H1 (cell line): Measurements from ENCODE around the gene ITSN1. TPM values are rescaled to one million over a fixed set of nuclear protein-coding genes. Genes with fewer than 3 reads are reported as not detected.

Source experiments
- CTCF ChIA-PET: fragments of 300-600 bp; sonication (Branson Sonifier 250); formaldehyde crosslinking; loops from one replicate; lab custom pipeline; 2021; ENCODE audit not compliant: partially characterized antibody; lab: Charles Lee
- POLR2A ChIA-PET: fragments of 300-600 bp; sonication (Branson Sonifier 250); formaldehyde crosslinking; loops from one replicate; lab custom pipeline; 2021; ENCODE audit warnings: inconsistent platforms; ENCODE audit not compliant: partially characterized antibody; lab: Charles Lee
- DNase-seq, 2 experiments: peaks; one replicate each; pipeline versions ENCODE4 v3.0.0 to v3.0.0-alpha.2; 2010 to 2022; ENCODE audit warnings: low spot score in 2 of 2, low read depth in 1 of 2, mixed read lengths in 1 of 2
- FAIRE-seq: peaks from 2 replicates; lab custom pipeline; 2011; peaks lifted over from hg19 to GRCh38; lab: Jason Lieb, UNC
- H2AFZ ChIP-seq: 2 replicates; pipeline ENCODE4 v1.8.1; 2012; ENCODE audit warnings: low read length, inconsistent platforms
- H2AK5ac ChIP-seq: 2 replicates; pipeline ENCODE4 v1.6.1; 2013; ENCODE audit warnings: low read depth, low read length
- H2BK120ac ChIP-seq: replicated peaks from 2 replicates; pipeline ENCODE3; 2013; ENCODE audit warnings: low read depth, low read length, inconsistent platforms
- H2BK12ac ChIP-seq: 2 replicates; pipeline ENCODE4 v1.6.1; 2013; ENCODE audit warnings: low read depth, low read length
- H2BK15ac ChIP-seq: 2 replicates; pipeline ENCODE4 v1.6.1; 2013; ENCODE audit warnings: low read length
- H2BK20ac ChIP-seq: 2 replicates; pipeline ENCODE4 v1.6.1; 2013; ENCODE audit warnings: low read length
- H2BK5ac ChIP-seq: 2 replicates; pipeline ENCODE4 v1.6.1; 2013; ENCODE audit warnings: low read depth, low read length
- H3K14ac ChIP-seq: 2 replicates; pipeline ENCODE4 v1.6.1; 2013; ENCODE audit warnings: inconsistent platforms; ENCODE audit not compliant: insufficient read length
- H3K18ac ChIP-seq: 2 replicates; pipeline ENCODE4 v1.6.1; 2013; ENCODE audit warnings: low read length; ENCODE audit errors: extremely low read depth
- H3K23ac ChIP-seq: 2 replicates; pipeline ENCODE4 v1.6.1; 2013; ENCODE audit warnings: inconsistent platforms; ENCODE audit not compliant: insufficient read length
- H3K23me2 ChIP-seq: 2 replicates; pipeline ENCODE4 v1.6.1; 2013; ENCODE audit warnings: low read depth, low read length
- H3K27ac ChIP-seq: 2 replicates; pipeline ENCODE4 v1.6.1; 2011; ENCODE audit warnings: low read depth, low read length, inconsistent platforms
- H3K27me3 ChIP-seq, 4 experiments: replicated peaks in 1 of 4; 1 replicate in 1 of 4; 2 replicates in 3 of 4; pipeline versions ENCODE4 v1.6.1 to v1.8.1; 2011 to 2013; ENCODE audit warnings: low read length in 3 of 4, mild to moderate bottlenecking in 3 of 4, inconsistent platforms in 2 of 4, mixed read lengths in 2 of 4, moderate library complexity in 1 of 4; ENCODE audit not compliant: control insufficient read depth in 3 of 4, insufficient read depth in 3 of 4; ENCODE audit errors: extremely low read depth in 1 of 4
- H3K36me3 ChIP-seq, 4 experiments: 2 replicates each; pipeline versions ENCODE4 v1.6.1 to v1.8.1; 2011 to 2013; ENCODE audit warnings: mild to moderate bottlenecking in 4 of 4, low read length in 3 of 4, moderate library complexity in 2 of 4, control low read depth in 1 of 4, inconsistent platforms in 1 of 4; ENCODE audit not compliant: insufficient read depth in 4 of 4, control insufficient read depth in 2 of 4
- H3K4ac ChIP-seq: replicated peaks from 2 replicates; pipeline ENCODE3; 2013; ENCODE audit warnings: low read length, low read depth, mixed read lengths, inconsistent platforms; ENCODE audit not compliant: insufficient read length
- H3K4me1 ChIP-seq, 4 experiments: replicated peaks in 1 of 4; 1 replicate in 1 of 4; 2 replicates in 3 of 4; pipeline versions ENCODE4 v1.6.1 to v1.8.1; 2011 to 2013; ENCODE audit warnings: low read length in 3 of 4, inconsistent platforms in 2 of 4, mixed read lengths in 1 of 4; ENCODE audit not compliant: insufficient read depth in 4 of 4, control insufficient read depth in 3 of 4
- H3K4me2 ChIP-seq, 2 experiments: 2 replicates each; pipeline versions ENCODE4 v1.6.1 to v1.8.1; 2011 to 2013; ENCODE audit warnings: low read depth in 2 of 2, low read length in 2 of 2, control low read depth in 1 of 2, inconsistent platforms in 1 of 2, mild to moderate bottlenecking in 1 of 2; ENCODE audit not compliant: insufficient read depth in 1 of 2
- H3K4me3 ChIP-seq, 4 experiments: fragments of 200-600, 300-600 bp in 1 of 4; sonication (generic), shearing (Covaris generic), sonication (Bioruptor Twin) in 1 of 4; 2 replicates each; pipeline versions ENCODE4 v1.5.1 to v1.8.1; 2011 to 2016; ENCODE audit warnings: low read length in 4 of 4, low read depth in 3 of 4, control low read depth in 2 of 4, inconsistent platforms in 2 of 4, mild to moderate bottlenecking in 2 of 4, mixed read lengths in 1 of 4, moderate library complexity in 1 of 4; ENCODE audit not compliant: insufficient read depth in 2 of 4; ENCODE audit errors: extremely low read depth in 1 of 4
- H3K56ac ChIP-seq: replicated peaks from 2 replicates; pipeline ENCODE3; 2013; ENCODE audit warnings: low read depth, mild to moderate bottlenecking, mixed read lengths, low read length, inconsistent platforms; ENCODE audit not compliant: insufficient read length
- H3K79me1 ChIP-seq: 2 replicates; pipeline ENCODE4 v1.6.1; 2013; ENCODE audit warnings: low read depth, low read length, control low read depth
- H3K79me2 ChIP-seq, 2 experiments: 2 replicates each; pipeline versions ENCODE4 v1.6.1 to v1.8.1; 2012 to 2013; ENCODE audit warnings: low read length in 2 of 2, mild to moderate bottlenecking in 2 of 2, inconsistent platforms in 1 of 2; ENCODE audit not compliant: insufficient read depth in 2 of 2, control insufficient read depth in 1 of 2
- H3K9ac ChIP-seq, 4 experiments: replicated peaks in 1 of 4; 1 replicate in 1 of 4; 2 replicates in 3 of 4; pipeline versions ENCODE4 v1.6.1 to v1.8.1; 2011 to 2013; ENCODE audit warnings: low read depth in 3 of 4, low read length in 3 of 4, control low read depth in 2 of 4, mild to moderate bottlenecking in 2 of 4, moderate library complexity in 2 of 4, inconsistent platforms in 1 of 4; ENCODE audit errors: extremely low read depth in 1 of 4
- H3K9me3 ChIP-seq, 2 experiments: 2 replicates each; pipeline versions ENCODE4 v1.6.1 to v1.8.1; 2012 to 2013; ENCODE audit warnings: mild to moderate bottlenecking in 2 of 2, moderate library complexity in 2 of 2, control low read depth in 1 of 2, inconsistent platforms in 1 of 2, low read depth in 1 of 2, low read length in 1 of 2, mixed read lengths in 1 of 2; ENCODE audit not compliant: insufficient read depth in 2 of 2
- H4K20me1 ChIP-seq, 2 experiments: replicated peaks in 1 of 2; 2 replicates each; pipeline versions ENCODE3 to v1.8.1; 2011 to 2013; ENCODE audit warnings: inconsistent platforms in 2 of 2, low read length in 2 of 2, mild to moderate bottlenecking in 1 of 2; ENCODE audit not compliant: insufficient read depth in 2 of 2, control insufficient read depth in 1 of 2
- H4K5ac ChIP-seq: 2 replicates; pipeline ENCODE4 v1.6.1; 2013; ENCODE audit warnings: low read length, low read depth, mixed read lengths, inconsistent platforms; ENCODE audit not compliant: insufficient read length
- H4K8ac ChIP-seq: 2 replicates; pipeline ENCODE4 v1.8.0; 2013; ENCODE audit warnings: mild to moderate bottlenecking, moderate library complexity, low read length, inconsistent platforms; ENCODE audit not compliant: insufficient read depth; ENCODE audit errors: extremely low read depth
- H4K91ac ChIP-seq: replicated peaks from 2 replicates; pipeline ENCODE3; 2013; ENCODE audit warnings: low read length, mixed read lengths, inconsistent platforms; ENCODE audit not compliant: insufficient read length
- SIN3A ChIP-seq, 2 experiments: IDR thresholded peaks in 1 of 2; conservative IDR thresholded peaks in 1 of 2; 2 replicates each; pipeline ENCODE4 v1.6.1; 2011 to 2012; ENCODE audit warnings: low read length in 2 of 2, improper control_type of control experiment in 1 of 2, low read depth in 1 of 2, mild to moderate bottlenecking in 1 of 2
- WGBS, 2 experiments: shearing (Covaris generic) in 1 of 2; methylation state at CpG; one replicate each; pipeline versions ENCODE4 v1.1.6 to v1.1.7; 2013 to 2015; ENCODE audit warnings: low lambda C conversion rate in 2 of 2, mixed read lengths in 2 of 2, inconsistent platforms in 1 of 2, low coverage in 1 of 2, missing lambda C conversion rate in 1 of 2; ENCODE audit not compliant: insufficient replicate concordance in 2 of 2, insufficient coverage in 1 of 2, insufficient read length in 1 of 2; ENCODE audit errors: extremely low coverage in 1 of 2, missing lambda C conversion rate in 1 of 2; 5-methylcytosine and 5-hydroxymethylcytosine counted together
- polyA plus RNA-seq, 7 experiments: library from polyadenylated mRNA; depleted of rRNA in 3 of 7; stranded (reverse) in 5 of 7; unstranded in 2 of 7; fragments of >200 nt in 5 of 7; fragments of 200-250 nt in 2 of 7; gene quantifications; 1 replicate in 5 of 7; 2 replicates in 1 of 7; 4 replicates in 1 of 7; pipeline versions ENCODE4 v1.2.1 to v1.2.3, GENCODE V29; 2011 to 2013; ENCODE audit warnings: missing spikeins in 2 of 7, mixed read lengths in 2 of 7
- total RNA-seq: library from RNA; stranded (reverse); fragmentation: NEBNext Ultra II Directional; extraction: Animal tissue kit (Norgen Biotek cat#: 25700); gene quantifications from 2 replicates; pipeline ENCODE4 v1.2.1, GENCODE V29; 2021

ITSN1 gene
- total and polyA plus RNA-seq, 2 of the 8 experiments (the other 6 are each of a cell fraction or from before 2014, with no cell fraction given), result 60.8 to 78.1 TPM

DNA sequence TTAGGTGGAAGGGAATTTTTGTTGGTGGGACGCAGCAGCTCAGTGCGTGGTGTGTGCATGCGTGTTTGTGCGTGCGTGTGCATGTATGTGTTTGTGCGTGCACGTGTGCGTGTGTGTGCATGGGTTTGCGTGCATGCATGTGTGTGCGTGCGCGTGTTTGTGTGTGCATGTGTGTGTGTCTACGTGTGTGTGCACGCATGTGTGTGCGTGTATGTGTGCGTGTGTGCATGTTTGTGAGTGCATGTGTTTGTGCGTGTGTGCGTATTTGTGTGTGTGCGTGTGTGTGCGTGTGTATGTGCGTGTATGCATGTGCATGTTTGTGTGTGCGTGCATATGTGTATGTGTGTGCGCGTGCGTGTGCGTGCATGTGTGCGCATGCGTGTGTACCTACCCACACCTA, 253.1 kb downstream of the ITSN1 start:
- no peak for FAIRE-seq
- TF ChIP-seq SIN3A (conservative IDR thresholded peaks at IDR 0.05 in 1 of 2, IDR thresholded peaks at IDR 0.05 in 1 of 2; ENCODE audit: low read depth in 1 of 2, low read length in 2 of 2), result no peak

More for the DNA sequence above, 253.1 kb downstream of the ITSN1 start:
- Histone ChIP-seq H3K4me3 (peak overlapping the region in 1 of 4 experiments; percentile 30; a peak in 1 of 8 replicates), H4K5ac (no peak overlapping the region), H2BK12ac (peak overlapping the region; percentile 82; the same call in 1 of the 2 replicates), H2BK20ac (no peak overlapping the region), H3K23me2 (peaks cover 3% of the 10 kb centered on the region), H3K4me1 (peaks cover 3 to 11% (median 6%) of the 10 kb centered on the region in 4 experiments; a peak in 6 of 7 replicates), H4K91ac (peak overlapping the region; percentile 59), H3K4ac (peak overlapping the region; percentile 79), H4K8ac (peak overlapping the region; percentile 60; the same call in 1 of the 2 replicates), H2AK5ac (peak overlapping the region; percentile 94; the same call in 1 of the 2 replicates), H3K79me2 (no peaks in the 10 kb centered on the region), H2BK120ac (no peak overlapping the region), H2BK5ac (peak overlapping the region; percentile 57; the same call in 1 of the 2 replicates), H3K23ac (no peak overlapping the region), H3K27me3 (no peaks in the 10 kb centered on the region), H3K9me3 (no peaks in the 10 kb centered on the region), H3K4me2 (peak overlapping the region; percentile 24 to 55), H3K14ac (no peak overlapping the region), H3K79me1 (no peaks in the 10 kb centered on the region), H3K36me3 (no peaks in the 10 kb centered on the region; a peak in 1 of 8 replicates), H3K27ac (no peak overlapping the region), H3K18ac (peak overlapping the region; percentile 2; the same call in 1 of the 2 replicates), H3K9ac (no peak overlapping the region; a peak in 1 of 7 replicates), H2BK15ac (no peak overlapping the region), H2AFZ (no peak overlapping the region), H3K56ac (no peak overlapping the region), H4K20me1 (peaks cover 0 to 5% of the 10 kb centered on the region in 2 experiments)
- POLR2A ChIA-PET, result no interaction called here
- CTCF ChIA-PET, result interaction anchor here (0.6 to 1.4 kb wide), 15 partner anchors 8 to 460 kb away, joined by 3 to 5 read pairs (median 4); no protein-coding TSS in a partner anchor
- 83% methylated on average over 28 of the region's 28 CpGs; no CpG with 5 or more reads in 1 of the 2 experiments for WGBS, 2 experiments
- DNase-seq, result no peak
